ENCODE data around the gene ARHGAP24. TPM values are rescaled to one million over a fixed set of nuclear protein-coding genes. Genes with fewer than 3 reads are reported as not detected.

ARHGAP24 gene
- total RNA-seq, 1 experiment from 2014 or later, result 1.3 TPM

DNA sequence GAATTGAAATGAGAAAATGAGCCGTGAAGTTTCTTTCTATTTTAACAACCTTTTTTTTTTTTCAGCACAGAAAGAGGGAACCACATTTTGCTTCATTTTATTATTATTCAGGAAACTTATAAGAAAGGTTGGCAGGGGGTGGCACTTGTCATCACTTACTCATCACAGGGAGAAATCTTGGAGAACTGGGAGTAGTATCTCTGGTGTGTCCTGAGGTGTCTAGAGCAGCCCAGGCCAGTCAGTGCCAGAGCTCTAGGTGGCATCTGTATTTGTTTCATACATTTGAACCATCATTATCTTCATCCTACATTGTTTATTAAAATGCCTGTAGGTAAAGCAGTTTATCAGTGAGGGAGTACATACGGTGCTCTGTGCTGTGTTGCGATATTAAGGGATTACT is 43.8 kb upstream of the ARHGAP24 start:
- Histone ChIP-seq H3K4me1 (ENCODE audit: control insufficient read depth in 1 of 2, insufficient read depth in 2 of 2, low read length in 2 of 2) (0 out of 4 replicates have a peak, but pooled peaks cover 0 to 5% of the 10 kb centered on the region in 2 experiments), H3K79me2 (ENCODE audit: insufficient read depth, low read length) (no peaks in the 10 kb centered on the region), H3K27ac (ENCODE audit: low read depth, low read length) (no peak overlapping the region), H3K9ac (ENCODE audit: low read length) (no peak overlapping the region), H4K20me1 (ENCODE audit: insufficient read depth) (no peaks in the 10 kb centered on the region), H3K9me2 (ENCODE audit: insufficient read depth) (no peaks in the 10 kb centered on the region), H3K4me2 (ENCODE audit: low read length) (no peak overlapping the region), H3K27me3 (ENCODE audit: insufficient read depth, low read length) (no peaks in the 10 kb centered on the region), H3K4me3 (replicated peaks in 1 of 2; ENCODE audit: low read depth in 1 of 2, low read length in 2 of 2) (no peak overlapping the region), H3K9me3 (ENCODE audit: control insufficient read depth in 1 of 2, insufficient read depth in 1 of 2, low read depth in 1 of 2, low read length in 2 of 2) (no peaks in the 10 kb centered on the region), H2AFZ (ENCODE audit: low read depth, low read length, poor library complexity, severe bottlenecking) (no peak overlapping the region), H3K36me3 (ENCODE audit: control insufficient read depth in 1 of 2, insufficient read depth in 2 of 2, low read length in 2 of 2) (no peaks in the 10 kb centered on the region)
- ChIA-PET CTCF (no interaction called here), POLR2A (no interaction called here), RAD21 (ENCODE audit: low non-redundant PET in 1 of 2, low total read pairs in 2 of 2, uncharacterized antibody in 2 of 2, unreplicated experiment in 2 of 2) (no interaction called here)
- no TSS peak for BruUV-seq (replicated peaks)
- ATAC-seq (no peak), DNase-seq (ENCODE audit: low read depth, low spot score) (no peak)
- intact Hi-C loops (cut with micrococcal nuclease), result no loop called here
- TF ChIP-seq EZH2 (IDR thresholded peaks at IDR 0.05) (no peak), ZFX (IDR thresholded peaks at IDR 0.05) (no peak), RAD21 (IDR thresholded peaks at IDR 0.05; ENCODE audit: low read depth) (no peak), EGR1 (IDR thresholded peaks at IDR 0.05; ENCODE audit: low read depth) (no peak), YY1 (IDR thresholded peaks at IDR 0.05; ENCODE audit: extremely low read depth, insufficient replicate concordance, low read depth, low read length) (no peak), ELF1 (IDR thresholded peaks at IDR 0.05; ENCODE audit: borderline replicate concordance, low read depth) (no peak), ATF3 (IDR thresholded peaks at IDR 0.05) (no peak), CBX3 (IDR thresholded peaks at IDR 0.05; ENCODE audit: low read depth) (no peak), JUND (IDR thresholded peaks at IDR 0.05) (no peak)
- TF ChIP-seq, protein P1, sequence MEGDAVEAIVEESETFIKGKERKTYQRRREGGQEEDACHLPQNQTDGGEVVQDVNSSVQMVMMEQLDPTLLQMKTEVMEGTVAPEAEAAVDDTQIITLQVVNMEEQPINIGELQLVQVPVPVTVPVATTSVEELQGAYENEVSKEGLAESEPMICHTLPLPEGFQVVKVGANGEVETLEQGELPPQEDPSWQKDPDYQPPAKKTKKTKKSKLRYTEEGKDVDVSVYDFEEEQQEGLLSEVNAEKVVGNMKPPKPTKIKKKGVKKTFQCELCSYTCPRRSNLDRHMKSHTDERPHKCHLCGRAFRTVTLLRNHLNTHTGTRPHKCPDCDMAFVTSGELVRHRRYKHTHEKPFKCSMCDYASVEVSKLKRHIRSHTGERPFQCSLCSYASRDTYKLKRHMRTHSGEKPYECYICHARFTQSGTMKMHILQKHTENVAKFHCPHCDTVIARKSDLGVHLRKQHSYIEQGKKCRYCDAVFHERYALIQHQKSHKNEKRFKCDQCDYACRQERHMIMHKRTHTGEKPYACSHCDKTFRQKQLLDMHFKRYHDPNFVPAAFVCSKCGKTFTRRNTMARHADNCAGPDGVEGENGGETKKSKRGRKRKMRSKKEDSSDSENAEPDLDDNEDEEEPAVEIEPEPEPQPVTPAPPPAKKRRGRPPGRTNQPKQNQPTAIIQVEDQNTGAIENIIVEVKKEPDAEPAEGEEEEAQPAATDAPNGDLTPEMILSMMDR (IDR thresholded peaks at IDR 0.05 in 2 of 3, conservative IDR thresholded peaks at IDR 0.05 in 1 of 3; ENCODE audit: borderline replicate concordance in 1 of 3, insufficient read depth in 1 of 3, low read depth in 2 of 3, low read length in 2 of 3), result no peak
